Measurements from ENCODE around the gene ANKRD11.

Gene ANKRD11

DNA sequence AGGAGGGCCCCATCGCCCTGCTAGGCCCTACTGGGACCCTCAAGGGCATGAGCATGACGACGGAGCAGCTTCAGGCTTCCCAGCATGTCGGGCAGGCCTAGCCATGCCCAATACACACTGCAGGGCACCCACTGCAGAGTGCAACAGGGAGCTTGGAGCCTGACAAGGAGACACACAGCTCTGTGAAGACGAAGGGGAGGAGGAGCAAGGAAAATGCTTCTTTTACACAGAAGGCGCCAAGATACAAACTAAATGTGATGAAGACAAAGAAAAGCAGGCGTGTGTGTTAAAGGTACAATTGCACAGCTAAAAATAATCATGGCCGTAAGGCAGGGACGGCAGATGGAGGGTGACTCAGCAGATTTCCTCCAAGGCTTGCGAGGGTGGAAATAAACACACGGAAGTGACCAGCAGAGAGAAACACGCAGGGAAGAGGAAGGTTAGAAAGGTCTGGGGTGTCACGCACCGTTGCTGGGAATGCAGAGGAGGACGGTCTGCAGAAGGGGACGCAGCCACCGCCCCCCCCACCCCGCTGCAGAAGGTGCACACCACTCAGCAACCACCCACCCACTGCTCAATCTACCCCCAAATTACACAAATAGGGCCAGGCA lies 164.4 kb downstream of the ANKRD11 start:
- H2AFZ ChIP-seq (ENCODE audit: low read length) = no peak overlapping the region
- no peak for TF ChIP-seq EZH2phosphoT487 (IDR thresholded peaks at IDR 0.05; ENCODE audit: low read length)
- no peak for TF ChIP-seq CTCF (IDR thresholded peaks at IDR 0.05; ENCODE audit: low read length)
- no peak for TF ChIP-seq EZH2 (optimal IDR thresholded peaks at IDR 0.05; ENCODE audit: low read depth, low read length)
- no peaks in the 10 kb centered on the region for H3K9me3 ChIP-seq (replicated peaks; ENCODE audit: insufficient read depth, low read length)
- peaks cover 16% of the 10 kb centered on the region for H3K4me1 ChIP-seq (ENCODE audit: low read length)
- no peaks in the 10 kb centered on the region for H3K36me3 ChIP-seq (replicated peaks; ENCODE audit: insufficient read depth, low read length)
- peak overlapping the region; percentile 60; the same call in 1 of the 2 replicates for H3K27ac ChIP-seq (ENCODE audit: low read length)
- H3F3A ChIP-seq (ENCODE audit: insufficient read depth, low read length) = no peaks in the 10 kb centered on the region
- no peaks in the 10 kb centered on the region for H3K27me3 ChIP-seq (replicated peaks; ENCODE audit: insufficient read depth, low read length)
- H3K4me2 ChIP-seq (ENCODE audit: low read depth, low read length) = peak overlapping the region; percentile 73
- H4K20me1 ChIP-seq (ENCODE audit: insufficient read depth, low read length) = no peaks in the 10 kb centered on the region
- DNase-seq = peak; percentile 61
- peak overlapping the region; percentile 33; the same call in 1 of the 2 replicates for H3K4me3 ChIP-seq (ENCODE audit: low read length)
- peaks cover 95% of the 10 kb centered on the region for H3K79me2 ChIP-seq (ENCODE audit: low read length)
- peak overlapping the region; percentile 41 for H3K9ac ChIP-seq (ENCODE audit: low read length)
- no peaks in the 10 kb centered on the region for H3K9me2 ChIP-seq (replicated peaks; ENCODE audit: insufficient read depth, low read length)

GRCh38 chr16:89324056-89325010 lies 166.0 kb downstream of the ANKRD11 start:
- H4K20me1 ChIP-seq (ENCODE audit: insufficient read depth, low read length) = no peaks in the 10 kb centered on the region
- peaks cover 22% of the 10 kb centered on the region for H3K4me1 ChIP-seq (ENCODE audit: low read length)
- no peak overlapping the region for H3K9ac ChIP-seq (ENCODE audit: low read length)

More at GRCh38 chr16:89324056-89325010, 166.0 kb downstream of the ANKRD11 start:
- Histone ChIP-seq H3K27ac (ENCODE audit: low read length) (no peak overlapping the region), H3K9me2 (replicated peaks; ENCODE audit: insufficient read depth, low read length) (no peaks in the 10 kb centered on the region), H3K79me2 (ENCODE audit: low read length) (peaks cover 96% of the 10 kb centered on the region), H2AFZ (ENCODE audit: low read length) (no peak overlapping the region), H3K36me3 (replicated peaks; ENCODE audit: insufficient read depth, low read length) (no peaks in the 10 kb centered on the region), H3K9me3 (replicated peaks; ENCODE audit: insufficient read depth, low read length) (no peaks in the 10 kb centered on the region), H3K4me3 (ENCODE audit: low read length) (no peak overlapping the region), H3K4me2 (ENCODE audit: low read depth, low read length) (no peak overlapping the region), H3F3A (ENCODE audit: insufficient read depth, low read length) (peaks cover 10% of the 10 kb centered on the region; the same call in 1 of the 2 replicates), H3K27me3 (replicated peaks; ENCODE audit: insufficient read depth, low read length) (no peaks in the 10 kb centered on the region)
- no peak for TF ChIP-seq EZH2phosphoT487 (IDR thresholded peaks at IDR 0.05; ENCODE audit: low read length)
- no peak for TF ChIP-seq CTCF (IDR thresholded peaks at IDR 0.05; ENCODE audit: low read length)
- DNase-seq = no peak

Data from MM.1S (cell line).